Cardiac septum (tissue), 1 donor: Measurements from ENCODE around the gene IRS2. TPM values are rescaled to one million over a fixed set of nuclear protein-coding genes. Genes with fewer than 3 reads are reported as not detected.

ENCODE experiments used
- DNase-seq: peaks from one replicate; pipeline ENCODE4 v3.0.0-alpha.2; 2020; ENCODE audit warnings: low spot score
- intact Hi-C: fragments of 100-400 bp; cut with DNase I; formaldehyde crosslinking; loops from one replicate; pipeline ENCODE4 v1.14.0; 2022
- total RNA-seq: library from RNA; stranded (reverse); fragmentation: NEBNext Ultra II Directional; extraction: Animal tissue kit (Norgen Biotek cat#: 25700); gene quantifications from one replicate; pipeline ENCODE4 v1.2.1, GENCODE V29; 2021
- donor health status: DM: no; HTN: no; CAD: no.

The IRS2 gene
- total RNA-seq, 1 donor from 2014 or later = 12.0 TPM

DNA sequence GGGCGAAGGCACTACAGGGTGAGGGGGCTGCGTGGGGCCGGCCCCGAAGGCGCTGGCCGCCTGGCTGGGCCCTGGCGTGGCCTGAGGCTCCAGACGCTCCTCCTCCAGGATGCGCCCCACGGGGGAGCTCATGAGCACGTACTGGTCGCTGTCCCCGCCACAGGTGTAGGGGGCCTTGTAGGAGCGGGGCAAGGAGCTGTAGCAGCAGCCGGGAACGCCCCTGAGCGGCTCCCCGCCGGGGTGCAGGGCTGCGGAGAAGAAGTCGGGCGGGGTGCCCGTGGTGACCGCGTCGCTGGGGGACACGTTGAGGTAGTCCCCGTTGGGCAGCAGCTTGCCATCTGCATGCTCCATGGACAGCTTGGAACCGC lies 3.0 kb downstream of the IRS2 start:
- intact Hi-C loops = loop anchor here (5.0 to 10.0 kb wide), 4 partner anchors 499 to 821 kb away; no protein-coding TSS in a partner anchor
- no peak for DNase-seq

- no peak for DNase-seq
- intact Hi-C loops = loop anchor here (5.0 to 10.0 kb wide), 4 partner anchors 498 to 821 kb away; no protein-coding TSS in a partner anchor
Measured at GRCh38 chr13:109782823-109783431, 3.5 kb downstream of the IRS2 start.

DNA sequence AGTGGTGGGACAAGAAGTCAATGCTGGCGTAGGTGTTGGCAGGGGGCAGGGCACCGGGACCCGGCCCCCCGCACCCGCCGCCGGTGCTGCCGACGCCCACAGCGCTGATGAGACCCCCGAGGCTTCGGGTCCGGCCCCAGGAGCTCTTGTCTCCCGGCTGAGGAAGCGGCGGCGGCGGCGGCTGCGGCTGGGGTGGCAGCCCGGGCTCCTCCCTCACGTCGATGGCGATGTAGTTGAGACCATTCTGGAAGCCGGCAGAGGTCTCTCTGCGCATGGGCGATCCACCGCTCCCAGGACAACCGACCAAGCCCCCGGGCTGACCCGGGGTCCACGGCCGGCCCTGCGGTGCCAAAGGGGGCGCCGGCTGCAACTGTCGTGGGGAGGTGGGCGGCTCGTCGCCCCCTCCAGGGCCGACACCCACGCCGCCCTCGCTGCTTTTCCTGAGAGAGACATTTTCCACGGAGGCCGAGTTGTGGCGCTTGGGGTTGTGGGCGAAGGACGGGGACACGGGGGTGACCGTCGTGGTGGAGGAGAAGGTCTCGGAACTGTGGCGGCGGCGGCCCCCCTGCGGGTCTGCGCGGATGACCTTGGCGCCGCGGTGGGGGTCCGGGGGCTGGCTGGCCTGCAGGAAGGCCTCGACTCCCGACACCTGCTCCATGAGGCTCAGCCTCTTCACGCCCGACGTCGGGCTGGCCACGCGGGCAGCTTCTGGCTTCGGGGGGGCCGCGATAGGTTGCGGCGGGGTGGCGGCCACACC lies 4.1 kb downstream of the IRS2 start:
- intact Hi-C loops = loop anchor here (5.0 to 10.0 kb wide), 4 partner anchors 497 to 820 kb away; no protein-coding TSS in a partner anchor
- DNase-seq = no peak

DNA sequence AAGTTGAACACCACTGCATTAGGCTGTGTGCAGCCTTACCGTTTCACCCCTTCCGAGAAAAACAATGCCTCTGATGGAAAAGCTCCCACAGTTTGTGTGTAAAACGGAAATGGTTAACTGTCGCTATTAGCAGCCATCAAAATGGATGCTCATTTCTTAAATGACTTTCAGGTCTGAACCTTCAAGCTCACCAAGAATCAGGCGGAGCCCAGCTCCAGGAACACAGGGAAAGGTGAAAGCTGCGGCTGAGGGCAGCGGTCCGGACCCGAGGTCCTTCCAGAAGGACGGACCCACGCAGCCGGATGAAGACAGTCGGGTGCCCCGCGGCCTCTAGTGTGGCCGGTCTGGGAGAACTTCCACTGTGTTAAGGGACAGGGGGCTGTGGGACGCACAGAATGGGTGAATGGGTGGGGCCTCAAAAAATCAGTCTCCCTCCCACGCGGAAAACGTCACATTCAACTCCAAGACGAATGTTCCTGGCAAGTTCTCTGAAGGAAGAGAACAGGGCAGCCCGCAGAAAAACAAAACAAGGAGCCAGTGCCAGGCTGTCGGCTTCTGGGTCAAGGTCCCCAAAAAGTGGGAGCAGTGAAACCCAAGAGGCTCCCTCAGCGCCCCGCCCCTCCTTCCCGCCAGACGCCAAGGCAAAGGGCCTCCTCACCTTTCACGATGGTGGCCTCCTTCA lies 4.9 kb downstream of the IRS2 start:
- intact Hi-C loops = loop anchor here (5.0 to 10.0 kb wide), 4 partner anchors 497 to 819 kb away; no protein-coding TSS in a partner anchor

GRCh38 chr13:109780845-109781383 lies 5.5 kb downstream of the IRS2 start:
- DNase-seq = no peak
- intact Hi-C loops = loop anchor here (5.0 to 10.0 kb wide), 4 partner anchors 496 to 819 kb away; no protein-coding TSS in a partner anchor

More for the DNA sequence above, 4.9 kb downstream of the IRS2 start:
- DNase-seq = no peak

DNA sequence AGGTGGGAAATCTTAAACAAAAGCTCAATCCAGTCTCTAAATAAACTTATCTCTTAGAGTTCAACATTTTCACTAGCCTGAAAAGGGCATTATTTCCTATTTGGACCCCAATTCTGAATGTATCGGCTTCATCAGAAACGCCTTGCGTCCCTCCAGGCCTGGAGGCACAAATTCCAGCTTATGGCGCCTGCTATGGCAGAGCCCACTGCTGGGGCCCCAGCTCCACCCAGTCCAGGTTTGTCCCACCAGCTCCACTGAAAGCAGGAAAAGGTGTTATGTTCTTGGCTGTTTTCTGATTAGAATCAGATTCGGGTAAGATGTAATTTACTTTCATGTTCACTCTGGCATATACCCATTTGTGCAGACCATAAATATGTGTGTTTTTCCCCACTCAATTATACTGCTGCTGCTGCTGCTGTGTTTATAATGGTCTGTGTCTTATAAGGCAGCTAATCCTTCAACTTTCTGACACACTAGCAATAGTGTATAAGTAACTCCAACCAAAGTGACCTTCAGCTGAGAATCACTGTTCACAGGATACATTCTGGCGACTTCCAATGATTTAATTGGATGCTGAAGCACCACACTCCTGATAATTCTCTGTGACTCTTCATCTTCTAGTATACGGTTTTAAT lies 6.4 kb downstream of the IRS2 start:
- DNase-seq = no peak
- intact Hi-C loops = loop anchor here (5.0 to 10.0 kb wide), 4 partner anchors 495 to 818 kb away; no protein-coding TSS in a partner anchor

DNA sequence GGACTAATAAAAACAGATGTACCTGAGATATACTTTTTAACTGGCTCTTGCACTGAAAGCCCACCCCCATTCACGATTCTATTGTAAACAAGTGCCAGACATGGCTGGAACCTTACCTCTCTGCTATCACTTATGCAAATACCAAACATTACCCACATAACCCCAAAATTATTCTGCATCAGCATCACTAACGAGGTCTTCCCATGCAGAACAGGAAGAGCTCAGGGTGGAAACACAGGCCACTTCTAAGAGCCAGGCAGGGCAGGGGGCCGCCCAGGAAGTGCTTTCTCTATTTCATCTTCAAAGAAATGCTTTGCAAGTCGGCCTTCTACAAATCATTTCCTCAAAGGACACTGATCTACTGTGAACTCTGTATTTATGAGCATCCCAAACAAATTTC lies 7.3 kb downstream of the IRS2 start:
- intact Hi-C loops = no loop called here
- DNase-seq = no peak

GRCh38 chr13:109778102-109778542 lies 8.3 kb downstream of the IRS2 start:
- intact Hi-C loops = no loop called here
- no peak for DNase-seq

DNA sequence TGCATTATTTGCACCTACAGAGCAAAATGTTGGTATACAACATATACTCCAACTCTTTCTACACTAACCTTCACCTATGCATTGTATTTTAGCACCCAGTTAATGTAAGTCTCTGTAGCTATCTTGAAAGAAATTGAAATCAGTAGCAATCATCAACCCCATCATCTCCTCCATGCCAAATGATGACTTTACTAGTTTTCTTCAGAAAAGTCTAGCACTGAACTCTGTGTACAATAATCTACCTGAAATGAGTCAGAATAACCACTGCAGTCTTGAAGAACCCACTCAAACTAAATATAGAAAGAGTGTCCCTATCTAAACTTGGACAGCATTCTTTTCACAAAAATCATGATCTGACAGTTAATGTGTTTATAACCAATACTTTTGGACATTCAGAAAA lies 9.8 kb downstream of the IRS2 start:
- intact Hi-C loops = no loop called here
- DNase-seq = no peak

DNA sequence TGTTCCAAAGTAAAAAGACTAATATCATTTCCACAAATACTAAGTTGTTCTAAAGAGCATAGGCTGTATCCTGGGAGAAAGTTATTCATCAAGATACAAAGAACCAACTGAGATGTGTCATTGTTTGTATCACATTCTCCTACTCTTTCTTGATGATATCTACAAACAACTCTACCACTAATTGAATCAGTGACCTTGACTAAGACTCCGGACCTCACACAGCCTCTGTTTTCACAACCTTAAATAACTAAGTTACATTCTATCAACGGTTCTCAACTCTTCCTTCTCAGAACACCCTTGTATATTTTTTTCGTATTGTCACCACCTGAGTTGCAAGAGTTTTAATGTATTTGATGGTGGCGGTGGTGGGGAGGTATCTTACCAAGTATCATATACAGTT lies 12.6 kb downstream of the IRS2 start:
- no peak for DNase-seq
- intact Hi-C loops = no loop called here

DNA sequence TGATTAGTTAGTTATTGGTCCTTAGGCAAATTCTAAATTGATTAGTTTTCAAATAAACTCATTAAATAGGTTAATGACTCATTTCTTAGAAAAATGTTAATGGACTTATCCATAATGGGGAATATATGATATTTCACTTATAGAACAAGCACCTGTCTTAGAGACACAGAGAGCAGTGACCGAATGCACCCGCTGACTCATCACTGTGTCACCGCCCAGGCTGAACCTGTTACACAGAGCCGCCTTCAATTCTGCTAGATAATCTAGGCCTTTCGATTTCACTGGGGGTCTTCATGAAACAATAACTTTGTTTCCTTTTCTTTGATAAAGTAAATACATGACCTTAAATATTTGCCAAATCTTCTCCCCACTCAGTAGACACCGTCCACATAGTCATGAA lies 13.1 kb downstream of the IRS2 start:
- no peak for DNase-seq
- intact Hi-C loops = no loop called here

- DNase-seq = no peak
- intact Hi-C loops = no loop called here
Measured at GRCh38 chr13:109771926-109772325, 14.5 kb downstream of the IRS2 start.

GRCh38 chr13:109770436-109770835 lies 15.9 kb downstream of the IRS2 start:
- no peak for DNase-seq
- intact Hi-C loops = no loop called here

DNA sequence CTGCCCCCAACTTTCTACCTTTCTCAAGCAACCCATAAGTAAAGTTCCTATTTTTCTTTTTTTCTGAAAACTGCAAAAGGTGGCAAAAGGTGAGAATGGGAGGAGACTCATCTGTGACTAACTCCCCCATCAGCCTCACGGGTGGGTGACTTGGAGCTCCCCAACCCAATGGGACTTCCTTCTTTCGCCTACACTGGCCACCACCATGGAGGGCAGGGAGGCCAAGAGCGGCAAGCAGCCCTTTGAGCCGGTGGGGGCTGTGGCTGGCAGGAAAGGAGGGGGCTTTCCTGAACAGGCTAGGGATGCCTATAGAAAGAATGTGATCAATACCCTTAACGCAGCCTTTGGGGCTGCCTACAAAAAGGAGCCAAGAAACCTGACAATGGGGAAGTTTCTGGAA lies 16.5 kb downstream of the IRS2 start:
- DNase-seq = no peak
- intact Hi-C loops = no loop called here

- no peak for DNase-seq
- intact Hi-C loops = no loop called here
Measured at GRCh38 chr13:109769275-109769674, 17.1 kb downstream of the IRS2 start.

DNA sequence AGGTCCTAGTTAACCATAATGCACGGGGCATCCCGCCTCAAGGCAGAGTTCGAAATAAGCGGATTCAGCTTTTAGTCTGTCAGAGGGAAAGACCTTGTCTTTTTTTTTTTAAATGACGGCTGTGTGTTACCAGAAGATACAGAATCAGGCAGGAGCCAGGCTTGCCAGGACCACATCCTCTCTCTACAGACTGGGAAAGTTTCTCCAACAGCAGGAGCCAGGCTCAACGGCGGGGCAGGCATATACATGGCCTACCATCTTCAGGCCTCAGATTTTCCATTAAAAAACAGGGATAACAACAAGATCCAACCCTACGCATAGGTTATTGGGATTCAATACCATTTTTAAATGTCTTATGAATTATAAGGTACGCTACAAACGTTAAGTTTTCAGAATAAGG lies 17.8 kb downstream of the IRS2 start:
- DNase-seq = no peak
- intact Hi-C loops = no loop called here

DNA sequence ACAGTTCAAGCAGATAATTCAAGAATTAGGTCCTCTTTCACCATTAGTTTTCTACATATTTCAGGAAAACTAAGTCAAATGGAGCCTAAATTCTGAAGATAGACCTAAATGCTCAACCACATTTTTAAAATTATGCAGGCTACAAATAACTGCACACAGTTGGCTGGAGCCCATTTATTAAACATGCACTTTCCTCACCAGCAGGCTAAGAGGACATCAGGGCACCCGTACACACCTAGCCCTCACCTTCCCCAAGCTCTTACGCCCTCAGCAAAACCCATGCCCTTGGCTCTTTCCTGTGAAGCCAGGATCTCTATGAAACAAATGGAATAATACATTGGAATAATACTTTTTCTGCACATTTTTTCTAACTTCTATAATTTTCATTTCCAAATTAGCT lies 18.2 kb downstream of the IRS2 start:
- DNase-seq = no peak
- intact Hi-C loops = no loop called here

DNA sequence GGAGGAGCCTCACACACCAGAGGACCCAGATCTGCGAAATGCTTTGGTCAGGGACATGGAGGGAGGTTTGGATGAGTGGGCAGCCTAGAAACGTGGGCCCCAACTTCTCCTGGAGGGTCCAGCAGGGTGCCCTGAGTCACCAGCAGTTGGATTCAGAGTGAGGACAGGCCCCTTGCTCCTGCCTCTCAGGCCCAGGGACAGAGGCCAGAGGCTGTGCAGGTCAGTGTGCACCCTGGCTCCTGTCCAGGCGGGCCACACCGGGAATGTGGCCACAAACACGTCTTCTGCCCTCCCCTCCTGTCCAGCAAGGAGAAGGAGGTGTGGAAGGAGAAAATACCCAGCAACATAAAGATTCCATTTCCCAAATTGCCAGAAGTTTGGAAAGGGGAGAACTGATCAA lies 19.4 kb downstream of the IRS2 start:
- intact Hi-C loops = no loop called here
- no peak for DNase-seq

DNA sequence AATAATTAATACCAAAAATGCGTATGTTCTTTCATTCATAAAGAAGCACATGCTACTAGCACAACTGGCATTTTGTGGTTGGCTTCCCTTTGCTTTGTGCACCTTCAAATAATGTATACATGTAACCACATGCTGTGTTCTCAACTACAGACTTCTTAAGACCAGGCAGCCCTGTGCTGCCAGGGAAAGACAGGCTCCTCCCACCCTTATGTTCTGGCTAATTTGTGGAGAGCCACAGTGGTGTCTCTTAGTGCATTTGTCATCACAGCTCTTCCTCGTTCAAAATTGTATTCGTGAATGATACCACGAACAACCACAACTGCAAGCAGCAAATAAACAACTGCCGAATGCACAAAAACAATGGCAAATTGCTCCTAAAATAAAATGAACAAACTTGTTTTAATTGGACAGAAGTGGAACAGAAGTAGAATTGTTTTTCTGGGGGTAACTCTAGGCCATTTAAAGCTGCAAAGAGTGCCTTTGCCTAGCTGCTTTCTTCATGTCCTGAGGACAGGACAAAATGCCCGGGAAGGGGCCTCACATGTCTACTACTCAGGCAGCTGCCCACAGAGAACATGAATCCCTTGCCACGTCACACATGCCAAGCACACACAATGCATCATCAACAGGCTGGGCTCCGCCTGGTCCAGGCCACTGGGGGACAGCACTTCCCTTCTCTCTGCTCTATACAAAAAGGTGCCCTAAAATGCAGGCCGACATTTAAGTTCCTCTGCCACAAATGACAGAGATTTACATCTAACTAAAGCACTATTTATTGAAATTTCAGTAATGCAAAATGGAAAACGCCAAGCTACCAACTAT lies 21.7 kb downstream of the IRS2 start:
- DNase-seq = no peak

More for the DNA sequence above, 21.7 kb downstream of the IRS2 start:
- intact Hi-C loops = no loop called here
